ENCODE measurements around the gene RAB1B. TPM values are rescaled to one million over a fixed set of nuclear protein-coding genes. Genes with fewer than 3 reads are reported as not detected.
"Not testable (repeated sequence)": the region's sequence is repeated elsewhere in the genome, so short reads cannot be mapped to it uniquely, and the experiment has no call there.

The RAB1B gene
- total RNA-seq, 2 experiments from 2014 or later: 146 to 155 TPM

- DNase-seq: peak; percentile 95
- ATAC-seq: peak; percentile 77
- H3K27me3 Mint-ChIP-seq: no peaks in the 10 kb centered on the region
- H3K36me3 Mint-ChIP-seq: peaks cover 20% of the 10 kb centered on the region
- peak overlapping the region; percentile 99 for H3K27ac Mint-ChIP-seq
- CTCF ChIA-PET: interaction anchor here (0.9 to 2.7 kb wide), 10 partner anchors 9 to 121 kb away, joined by 3 to 14 read pairs (median 4); partner anchors contain the start of genes MRPL11, RIN1, SLC29A2 and YIF1A
- peak overlapping the region; percentile 56 for H3K4me3 Mint-ChIP-seq
- peaks cover 60% of the 10 kb centered on the region for H3K4me1 Mint-ChIP-seq
- peaks cover 2% of the 10 kb centered on the region for H3K9me3 Mint-ChIP-seq (ENCODE audit: low read depth)
These were observed 49.5 kb downstream of the RAB1B start for GRCh38 chr11:66317723-66318599.

- peaks cover 58% of the 10 kb centered on the region for H3K4me1 Mint-ChIP-seq
- peak overlapping the region; percentile 99 for H3K27ac Mint-ChIP-seq
- peaks cover 2% of the 10 kb centered on the region for H3K9me3 Mint-ChIP-seq (ENCODE audit: low read depth)
- ATAC-seq (no peak), DNase-seq (no peak)
- CTCF ChIA-PET: interaction anchor here (0.9 to 2.7 kb wide), 4 partner anchors 8 to 53 kb away, joined by 5 to 14 read pairs (median 10); partner anchors contain the start of genes RIN1 and SLC29A2
- H3K36me3 Mint-ChIP-seq: peaks cover 20% of the 10 kb centered on the region
- H3K27me3 Mint-ChIP-seq: no peaks in the 10 kb centered on the region
- peak overlapping the region; percentile 19 for H3K4me3 Mint-ChIP-seq
These were observed 50.1 kb downstream of the RAB1B start for GRCh38 chr11:66318600-66318970.

DNA sequence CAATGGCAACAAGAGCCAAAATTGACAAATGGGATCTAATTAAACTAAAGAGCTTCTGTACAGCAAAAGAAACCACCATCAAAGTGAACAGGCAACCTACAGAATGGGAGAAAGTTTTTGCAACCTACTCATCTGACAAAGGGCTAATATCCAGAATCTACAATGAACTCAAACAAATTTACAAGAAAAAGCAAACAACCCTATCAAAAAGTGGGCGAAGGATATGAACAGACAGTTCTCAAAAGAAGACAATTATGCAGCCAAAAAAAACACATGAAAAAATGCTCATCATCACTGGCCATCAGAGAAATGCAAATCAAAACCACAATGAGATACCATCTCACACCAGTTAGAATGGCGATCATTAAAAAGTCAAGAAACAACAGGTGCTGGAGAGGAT lies 51.9 kb downstream of the RAB1B start:
- Mint-ChIP-seq H3K36me3 (peaks cover 18% of the 10 kb centered on the region), H3K4me1 (peaks cover 57% of the 10 kb centered on the region)
- DNase-seq; H3K4me3 Mint-ChIP-seq; H3K9me3 Mint-ChIP-seq (ENCODE audit: low read depth); ATAC-seq; H3K27me3 Mint-ChIP-seq; H3K27ac Mint-ChIP-seq; CTCF ChIA-PET: not testable (repeated sequence)

- H3K27ac Mint-ChIP-seq; H3K9me3 Mint-ChIP-seq (ENCODE audit: low read depth); DNase-seq; H3K27me3 Mint-ChIP-seq; ATAC-seq; CTCF ChIA-PET; H3K4me3 Mint-ChIP-seq: not testable (repeated sequence)
- peaks cover 16% of the 10 kb centered on the region for H3K36me3 Mint-ChIP-seq
- H3K4me1 Mint-ChIP-seq: peaks cover 57% of the 10 kb centered on the region
These were observed 52.3 kb downstream of the RAB1B start for GRCh38 chr11:66320748-66321147.

DNA sequence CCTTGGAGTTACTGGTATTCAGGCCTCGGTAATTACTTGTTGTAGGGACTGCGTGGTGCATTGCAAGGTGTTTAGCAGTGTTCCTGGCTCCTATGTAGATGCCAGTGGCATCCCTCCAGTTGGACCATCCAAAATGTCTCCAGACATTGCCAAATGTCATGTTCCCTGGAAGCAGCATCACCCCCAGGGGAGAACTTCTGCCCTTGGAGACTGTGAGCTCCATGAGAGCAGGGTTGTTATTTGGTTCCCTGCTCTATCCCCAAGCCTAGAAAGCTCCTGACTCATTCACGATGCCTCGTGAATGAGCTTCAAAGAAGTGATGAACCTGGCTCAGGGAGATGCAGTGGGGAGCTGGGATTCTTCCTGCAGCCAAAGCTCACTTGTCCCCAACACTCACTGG lies 53.2 kb downstream of the RAB1B start:
- DNase-seq (no peak), ATAC-seq (no peak)
- H3K9me3 Mint-ChIP-seq (ENCODE audit: low read depth): peaks cover 2% of the 10 kb centered on the region
- no peaks in the 10 kb centered on the region for H3K27me3 Mint-ChIP-seq
- no peak overlapping the region for H3K4me3 Mint-ChIP-seq
- H3K36me3 Mint-ChIP-seq: peaks cover 13% of the 10 kb centered on the region
- CTCF ChIA-PET: interaction anchor here (1.1 to 2.0 kb wide), 2 partner anchors 9 to 68 kb away, joined by 4 to 17 read pairs; no protein-coding TSS in a partner anchor
- H3K4me1 Mint-ChIP-seq: peaks cover 59% of the 10 kb centered on the region
- no peak overlapping the region for H3K27ac Mint-ChIP-seq

- CTCF ChIA-PET: interaction anchor here (2.0 kb wide), 1 partner anchor 11 kb away, joined by 17 read pairs; no protein-coding TSS in a partner anchor
- peaks cover 63% of the 10 kb centered on the region for H3K4me1 Mint-ChIP-seq
- H3K4me3 Mint-ChIP-seq: no peak overlapping the region
- H3K36me3 Mint-ChIP-seq: peaks cover 13% of the 10 kb centered on the region
- H3K27me3 Mint-ChIP-seq: no peaks in the 10 kb centered on the region
- peaks cover 2% of the 10 kb centered on the region for H3K9me3 Mint-ChIP-seq (ENCODE audit: low read depth)
- ATAC-seq (no peak), DNase-seq (no peak)
- H3K27ac Mint-ChIP-seq: no peak overlapping the region
These were observed 54.4 kb downstream of the RAB1B start for GRCh38 chr11:66322732-66323427.

DNA sequence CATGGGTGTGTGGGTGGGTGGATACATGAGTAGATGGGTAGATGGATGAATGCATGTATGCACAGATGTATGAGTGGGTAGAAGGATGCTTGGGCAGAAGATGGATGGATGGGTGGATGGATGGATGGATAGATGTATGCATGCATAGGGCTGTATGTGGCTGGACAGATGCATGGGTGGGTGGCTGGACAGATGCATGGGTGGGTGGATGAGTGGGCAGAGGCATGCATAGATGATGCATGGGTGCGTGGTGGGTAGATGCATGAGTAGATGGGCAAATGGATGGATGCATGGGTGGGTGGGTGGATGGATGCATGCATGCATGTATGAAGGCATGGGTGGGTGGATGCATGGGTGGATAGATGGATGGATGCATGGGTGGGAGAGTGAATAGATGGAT lies 55.2 kb downstream of the RAB1B start:
- H3K4me3 Mint-ChIP-seq: no peak overlapping the region
- H3K27me3 Mint-ChIP-seq: no peaks in the 10 kb centered on the region
- CTCF ChIA-PET: interaction anchor here (3.7 kb wide), 1 partner anchor 12 kb away, joined by 75 read pairs; no protein-coding TSS in a partner anchor
- peaks cover 2% of the 10 kb centered on the region for H3K9me3 Mint-ChIP-seq (ENCODE audit: low read depth)
- peaks cover 12% of the 10 kb centered on the region for H3K36me3 Mint-ChIP-seq
- ATAC-seq (no peak), DNase-seq (no peak)
- no peak overlapping the region for H3K27ac Mint-ChIP-seq
- peaks cover 63% of the 10 kb centered on the region for H3K4me1 Mint-ChIP-seq

DNA sequence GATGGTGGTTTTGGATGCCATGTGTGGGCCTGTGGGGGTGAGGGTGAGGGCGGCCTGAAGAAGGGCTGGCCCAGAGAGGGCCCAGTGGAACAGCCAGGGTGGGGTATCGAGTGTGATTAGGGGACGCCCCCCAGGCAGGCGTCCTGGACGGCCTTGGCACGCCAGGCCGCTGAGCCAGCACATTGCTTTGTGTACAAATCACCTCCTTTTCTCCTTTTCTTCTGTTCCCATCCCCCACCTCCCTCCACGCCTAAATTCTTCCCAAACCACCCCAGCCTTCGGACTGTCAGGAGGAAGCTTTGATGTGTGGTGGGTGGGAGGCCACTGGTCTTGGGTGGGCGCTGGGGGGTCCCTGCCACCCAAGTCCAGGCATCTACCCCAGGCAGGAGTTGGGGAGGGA lies 56.2 kb downstream of the RAB1B start:
- CTCF ChIA-PET: interaction anchor here (3.7 kb wide), 1 partner anchor 13 kb away, joined by 75 read pairs; no protein-coding TSS in a partner anchor
- H3K27ac Mint-ChIP-seq: peak overlapping the region; percentile 40
- H3K36me3 Mint-ChIP-seq: peaks cover 5% of the 10 kb centered on the region
- H3K4me3 Mint-ChIP-seq: no peak overlapping the region
- ATAC-seq (no peak), DNase-seq (no peak)
- peaks cover 58% of the 10 kb centered on the region for H3K4me1 Mint-ChIP-seq
- no peaks in the 10 kb centered on the region for H3K27me3 Mint-ChIP-seq
- H3K9me3 Mint-ChIP-seq (ENCODE audit: low read depth): peaks cover 2% of the 10 kb centered on the region

DNA sequence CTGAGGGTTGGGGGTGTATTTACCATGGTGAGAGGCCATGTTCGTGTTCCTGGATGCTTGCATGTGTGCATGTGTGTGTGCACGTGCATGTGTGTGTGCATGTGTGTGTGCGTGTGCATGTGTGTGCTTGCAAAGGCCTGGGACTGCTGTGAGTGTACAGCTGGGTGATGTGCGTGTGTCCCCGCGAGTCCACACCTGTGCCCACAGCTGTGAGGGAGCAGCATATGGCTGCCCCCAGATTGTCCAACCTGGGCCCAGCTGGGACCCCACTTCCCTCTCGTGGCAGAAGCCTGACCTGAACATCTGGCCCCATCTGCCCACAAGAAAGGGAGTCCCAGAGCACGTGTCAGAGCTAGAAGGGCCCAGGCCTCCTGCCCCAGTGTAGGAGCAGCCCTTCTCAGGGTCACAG lies 56.8 kb downstream of the RAB1B start:
- peaks cover 1% of the 10 kb centered on the region for H3K36me3 Mint-ChIP-seq
- peaks cover 1% of the 10 kb centered on the region for H3K9me3 Mint-ChIP-seq (ENCODE audit: low read depth)
- no peak overlapping the region for H3K4me3 Mint-ChIP-seq
- CTCF ChIA-PET: interaction anchor here (3.7 kb wide), 1 partner anchor 14 kb away, joined by 75 read pairs; no protein-coding TSS in a partner anchor
- no peaks in the 10 kb centered on the region for H3K27me3 Mint-ChIP-seq
- DNase-seq (no peak), ATAC-seq (no peak)
- H3K4me1 Mint-ChIP-seq: peaks cover 55% of the 10 kb centered on the region
- peak overlapping the region; percentile 92 for H3K27ac Mint-ChIP-seq

DNA sequence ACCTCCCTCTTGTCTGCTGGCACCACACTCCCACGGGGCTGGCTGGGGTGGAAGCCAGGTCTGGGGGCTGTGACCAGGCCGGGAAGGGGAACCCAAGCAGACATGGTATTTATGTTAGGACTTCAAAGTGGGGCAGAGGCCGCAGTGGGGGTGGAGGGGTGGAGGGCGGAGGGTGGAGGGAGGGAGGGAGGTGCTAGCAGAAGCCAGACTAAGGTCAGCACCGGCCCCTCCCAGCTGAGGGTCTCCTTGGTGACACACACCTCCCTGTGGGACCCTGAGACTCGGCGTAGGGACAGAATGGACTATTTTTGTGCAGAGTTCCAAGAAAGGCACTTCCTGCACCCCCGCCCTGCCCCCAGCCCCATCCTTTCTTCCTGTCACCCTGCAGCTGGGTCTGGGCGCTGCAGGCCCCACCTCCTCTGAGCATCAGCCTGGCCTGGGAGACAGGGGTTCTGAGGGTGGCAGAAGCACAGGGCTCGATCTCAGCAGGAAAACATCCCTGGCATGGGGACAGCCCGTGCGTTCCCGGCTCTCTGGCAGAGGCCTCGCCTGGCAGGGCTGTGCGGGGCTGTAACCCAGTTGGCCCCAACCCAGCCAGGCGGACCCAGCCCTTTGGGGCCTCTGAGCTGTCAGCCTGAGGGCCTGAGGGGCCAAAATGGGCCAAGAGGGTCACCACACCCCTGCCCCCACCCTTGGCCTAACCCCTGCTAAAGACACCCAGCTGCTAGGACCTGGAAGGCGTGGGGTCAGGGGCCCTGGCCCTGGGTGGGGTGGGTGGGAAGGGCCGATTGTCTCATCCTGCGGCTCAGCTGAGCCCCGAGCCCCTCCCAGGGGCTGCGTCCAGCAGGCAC lies 58.0 kb downstream of the RAB1B start:
- CTCF ChIA-PET: interaction anchor here (1.0 to 3.7 kb wide), 6 partner anchors 9 to 62 kb away, joined by 4 to 75 read pairs (median 4); partner anchors contain the start of genes B4GAT1 and CD248
- Mint-ChIP-seq H3K4me1 (peaks cover 54% of the 10 kb centered on the region), H3K9me3 (ENCODE audit: low read depth) (no peaks in the 10 kb centered on the region), H3K27ac (peak overlapping the region; percentile 92), H3K36me3 (no peaks in the 10 kb centered on the region), H3K4me3 (peak overlapping the region; percentile 12), H3K27me3 (no peaks in the 10 kb centered on the region)
- DNase-seq (peak; percentile 82), ATAC-seq (peak; percentile 56)

All from activated CD8-positive, alpha-beta memory T cell treated with anti-CD3 and anti-CD28 coated beads, Interleukin-2, amount 10 ng/mL, durations not matched to agents 7 days and 5 days (primary cell).